WTC11 (cell line): ENCODE measurements around the gene SYNDIG1. TPM values are rescaled to one million over a fixed set of nuclear protein-coding genes. Genes with fewer than 3 reads are reported as not detected.

Experiments used
- ATAC-seq: fragments of 200-7000 bp; cut with Tn5 transposase; 2 replicates; pipeline ENCODE4 v1.10.0; 2021; ENCODE audit warnings: mild to moderate bottlenecking, moderate library complexity
- CTCF ChIA-PET: fragments of 300-600 bp; sonication (Branson Sonifier 250); formaldehyde crosslinking; loops from one replicate; lab custom pipeline; 2021; ENCODE audit warnings: antibody characterized with exemption; lab: Charles Lee
- POLR2A ChIA-PET: fragments of 350-600 bp; sonication (Branson Sonifier 250); formaldehyde crosslinking; loops from one replicate; lab custom pipeline; 2021; ENCODE audit warnings: antibody characterized with exemption; lab: Charles Lee
- DNase-seq: peaks from one replicate; pipeline ENCODE4 v3.0.0; 2021; ENCODE audit warnings: low spot score
- H3K27ac Mint-ChIP-seq: 2 replicates; pipeline ENCODE4 v1.8.0; 2021; ENCODE audit warnings: mixed read lengths
- H3K27me3 Mint-ChIP-seq: 2 replicates; pipeline ENCODE4 v1.8.0; 2021; ENCODE audit warnings: low read depth, mild to moderate bottlenecking, moderate library complexity, mixed read lengths
- H3K36me3 Mint-ChIP-seq: 2 replicates; pipeline ENCODE4 v1.8.0; 2021; ENCODE audit warnings: mixed read lengths
- H3K4me1 Mint-ChIP-seq: 2 replicates; pipeline ENCODE4 v1.8.0; 2022; ENCODE audit warnings: mixed read lengths
- H3K4me3 Mint-ChIP-seq: 2 replicates; pipeline ENCODE4 v1.8.0; 2021; ENCODE audit warnings: mild to moderate bottlenecking, moderate library complexity, mixed read lengths
- H3K9me3 Mint-ChIP-seq: 2 replicates; pipeline ENCODE4 v1.8.0; 2021; ENCODE audit warnings: mixed read lengths
- AFF4 ChIP-seq: sonication (generic); formaldehyde crosslinking; IDR thresholded peaks from 2 replicates; pipeline ENCODE4 v1.8.1; 2023; ENCODE audit warnings: mild to moderate bottlenecking, missing genetic modification reagents, borderline replicate concordance
- ATF1 ChIP-seq: sonication (generic); formaldehyde crosslinking; IDR thresholded peaks from 2 replicates; pipeline ENCODE4 v1.8.1; 2023; ENCODE audit warnings: mild to moderate bottlenecking, moderate library complexity, missing genetic modification reagents
- CBFB ChIP-seq: sonication (generic); formaldehyde crosslinking; IDR thresholded peaks from 2 replicates; pipeline ENCODE4 v1.8.1; 2022; ENCODE audit warnings: mild to moderate bottlenecking, low read depth, missing genetic modification reagents
- E2F1 ChIP-seq: sonication (generic); formaldehyde crosslinking; IDR thresholded peaks from 2 replicates; pipeline ENCODE4 v1.8.0; 2022; ENCODE audit warnings: mild to moderate bottlenecking, missing genetic modification reagents
- FOXK1 ChIP-seq: sonication (generic); formaldehyde crosslinking; IDR thresholded peaks from 2 replicates; pipeline ENCODE4 v1.8.0; 2022; ENCODE audit warnings: mild to moderate bottlenecking, moderate library complexity, missing genetic modification reagents
- GTF2I ChIP-seq: fragments of 250-450 bp; sonication (Bioruptor Pico); conservative IDR thresholded peaks from 2 replicates; pipeline ENCODE4 v1.4.0; 2021; ENCODE audit warnings: mild to moderate bottlenecking
- JAZF1 ChIP-seq: fragments of 250-450 bp; sonication (Bioruptor Pico); IDR thresholded peaks from 2 replicates; pipeline ENCODE4 v1.9.0; 2021; ENCODE audit warnings: moderate library complexity, mild to moderate bottlenecking, inconsistent platforms
- JUN ChIP-seq: sonication (generic); formaldehyde crosslinking; IDR thresholded peaks from 2 replicates; pipeline ENCODE4 v1.8.0; 2023; ENCODE audit warnings: mild to moderate bottlenecking, missing genetic modification reagents
- KAT7 ChIP-seq: sonication (generic); formaldehyde crosslinking; IDR thresholded peaks from 2 replicates; pipeline ENCODE4 v1.8.1; 2023; ENCODE audit warnings: missing genetic modification reagents, mild to moderate bottlenecking, borderline replicate concordance
- NR1H2 ChIP-seq: sonication (generic); formaldehyde crosslinking; IDR thresholded peaks from 2 replicates; pipeline ENCODE4 v1.9.0; 2021; ENCODE audit warnings: mild to moderate bottlenecking, moderate library complexity, missing genetic modification reagents
- NR3C1 ChIP-seq: sonication (generic); formaldehyde crosslinking; conservative IDR thresholded peaks from 2 replicates; pipeline ENCODE4 v1.8.1; 2023; ENCODE audit warnings: low read depth, mild to moderate bottlenecking, missing genetic modification reagents
- PRRX2 ChIP-seq: fragments of 250-450 bp; sonication (Bioruptor Pico); IDR thresholded peaks from 2 replicates; pipeline ENCODE4 v1.8.0; 2021; ENCODE audit warnings: mild to moderate bottlenecking
- RELA ChIP-seq: sonication (generic); formaldehyde crosslinking; IDR thresholded peaks from 2 replicates; pipeline ENCODE4 v1.8.1; 2022; ENCODE audit warnings: missing genetic modification reagents, mild to moderate bottlenecking, borderline replicate concordance
- SMAD3 ChIP-seq: sonication (generic); formaldehyde crosslinking; IDR thresholded peaks from 2 replicates; pipeline ENCODE4 v1.8.0; 2022; ENCODE audit warnings: missing genetic modification reagents, mild to moderate bottlenecking, borderline replicate concordance
- ZBTB21 ChIP-seq: sonication (generic); formaldehyde crosslinking; IDR thresholded peaks from 2 replicates; pipeline ENCODE4 v1.8.1; 2023; ENCODE audit warnings: mild to moderate bottlenecking, missing genetic modification reagents, borderline replicate concordance
- ZNF121 ChIP-seq: sonication (generic); formaldehyde crosslinking; IDR thresholded peaks from 2 replicates; pipeline ENCODE4 v1.8.0; 2023; ENCODE audit warnings: missing genetic modification reagents
- ZNF396 ChIP-seq: fragments of 250-450 bp; sonication (Bioruptor Pico); IDR thresholded peaks from 2 replicates; pipeline ENCODE4 v1.8.0; 2021; ENCODE audit warnings: mild to moderate bottlenecking, moderate library complexity, borderline replicate concordance
- ZNF671 ChIP-seq: fragments of 250-450 bp; sonication (Bioruptor Pico); IDR thresholded peaks from 2 replicates; pipeline ENCODE4 v1.8.0; 2021; ENCODE audit warnings: mild to moderate bottlenecking
- total RNA-seq: library from RNA; stranded (reverse); gene quantifications from 3 replicates; pipeline ENCODE4 v1.2.3, GENCODE V29; 2021
- TF ChIP-seq, protein P1 (sequence below): sonication (generic); formaldehyde crosslinking; IDR thresholded peaks from 2 replicates; pipeline ENCODE4 v1.8.1; 2023; ENCODE audit warnings: mild to moderate bottlenecking, missing genetic modification reagents, moderate library complexity
- TF ChIP-seq, protein P2 (sequence below): sonication (generic); formaldehyde crosslinking; IDR thresholded peaks from 2 replicates; pipeline ENCODE4 v1.8.1; 2023; ENCODE audit warnings: mild to moderate bottlenecking, missing genetic modification reagents, moderate library complexity
- TF ChIP-seq, protein P3 (sequence below): sonication (generic); formaldehyde crosslinking; IDR thresholded peaks from 2 replicates; pipeline ENCODE4 v1.8.1; 2023; ENCODE audit warnings: mild to moderate bottlenecking, moderate library complexity, missing genetic modification reagents
- TF ChIP-seq, protein P4 (sequence below): sonication (generic); formaldehyde crosslinking; IDR thresholded peaks from 2 replicates; pipeline ENCODE4 v1.8.1; 2022; ENCODE audit warnings: low read depth, missing genetic modification reagents, borderline replicate concordance
- TF ChIP-seq, protein P5 (sequence below): fragments of 250-450 bp; sonication (Bioruptor Pico); IDR thresholded peaks from 2 replicates; pipeline ENCODE4 v1.9.0; 2021; ENCODE audit warnings: moderate library complexity, mild to moderate bottlenecking, inconsistent platforms, borderline replicate concordance

Gene SYNDIG1
- total RNA-seq, 1 experiment from 2014 or later: 6.4 TPM

DNA sequence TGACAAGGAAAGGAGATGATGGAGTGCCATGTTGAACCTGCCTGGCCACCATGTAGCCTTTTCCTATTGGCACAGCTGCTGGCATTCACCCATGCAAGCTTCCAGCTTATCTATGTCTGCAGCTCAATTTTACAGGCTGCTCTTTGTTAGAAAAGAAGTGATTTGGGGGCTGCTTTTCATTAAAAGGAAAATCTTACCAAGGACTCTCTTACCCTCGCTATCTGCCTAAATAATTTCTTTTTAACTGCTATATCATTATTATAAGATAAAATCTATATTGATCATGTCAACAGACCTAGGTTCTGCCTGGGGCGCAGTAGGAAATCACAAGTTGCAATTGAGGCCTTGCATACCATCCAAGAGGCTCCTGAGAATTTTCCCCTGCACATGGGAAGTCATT lies 167.2 kb downstream of the SYNDIG1 start:
- ChIA-PET POLR2A (no interaction called here), CTCF (no interaction called here)
- Mint-ChIP-seq H3K27ac (no peak overlapping the region), H3K36me3 (peaks cover 2% of the 10 kb centered on the region; the same call in 1 of the 2 replicates), H3K4me3 (no peak overlapping the region), H3K9me3 (no peaks in the 10 kb centered on the region), H3K27me3 (no peaks in the 10 kb centered on the region; the same call in 1 of the 2 replicates), H3K4me1 (peaks cover 49% of the 10 kb centered on the region)
- ATAC-seq (no peak), DNase-seq (no peak)
- no peak for TF ChIP-seq SMAD3 (CRISPR knock-in tag)
- TF ChIP-seq, protein P1, sequence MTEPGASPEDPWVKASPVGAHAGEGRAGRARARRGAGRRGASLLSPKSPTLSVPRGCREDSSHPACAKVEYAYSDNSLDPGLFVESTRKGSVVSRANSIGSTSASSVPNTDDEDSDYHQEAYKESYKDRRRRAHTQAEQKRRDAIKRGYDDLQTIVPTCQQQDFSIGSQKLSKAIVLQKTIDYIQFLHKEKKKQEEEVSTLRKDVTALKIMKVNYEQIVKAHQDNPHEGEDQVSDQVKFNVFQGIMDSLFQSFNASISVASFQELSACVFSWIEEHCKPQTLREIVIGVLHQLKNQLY (CRISPR knock-in tag): no peak
- no peak for TF ChIP-seq ZNF671 (CRISPR knock-in tag)
- no peak for TF ChIP-seq ZBTB21
- TF ChIP-seq, protein P2, sequence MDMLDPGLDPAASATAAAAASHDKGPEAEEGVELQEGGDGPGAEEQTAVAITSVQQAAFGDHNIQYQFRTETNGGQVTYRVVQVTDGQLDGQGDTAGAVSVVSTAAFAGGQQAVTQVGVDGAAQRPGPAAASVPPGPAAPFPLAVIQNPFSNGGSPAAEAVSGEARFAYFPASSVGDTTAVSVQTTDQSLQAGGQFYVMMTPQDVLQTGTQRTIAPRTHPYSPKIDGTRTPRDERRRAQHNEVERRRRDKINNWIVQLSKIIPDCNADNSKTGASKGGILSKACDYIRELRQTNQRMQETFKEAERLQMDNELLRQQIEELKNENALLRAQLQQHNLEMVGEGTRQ (CRISPR knock-in tag): no peak
- TF ChIP-seq ATF1 (CRISPR knock-in tag): no peak
- TF ChIP-seq, protein P3, sequence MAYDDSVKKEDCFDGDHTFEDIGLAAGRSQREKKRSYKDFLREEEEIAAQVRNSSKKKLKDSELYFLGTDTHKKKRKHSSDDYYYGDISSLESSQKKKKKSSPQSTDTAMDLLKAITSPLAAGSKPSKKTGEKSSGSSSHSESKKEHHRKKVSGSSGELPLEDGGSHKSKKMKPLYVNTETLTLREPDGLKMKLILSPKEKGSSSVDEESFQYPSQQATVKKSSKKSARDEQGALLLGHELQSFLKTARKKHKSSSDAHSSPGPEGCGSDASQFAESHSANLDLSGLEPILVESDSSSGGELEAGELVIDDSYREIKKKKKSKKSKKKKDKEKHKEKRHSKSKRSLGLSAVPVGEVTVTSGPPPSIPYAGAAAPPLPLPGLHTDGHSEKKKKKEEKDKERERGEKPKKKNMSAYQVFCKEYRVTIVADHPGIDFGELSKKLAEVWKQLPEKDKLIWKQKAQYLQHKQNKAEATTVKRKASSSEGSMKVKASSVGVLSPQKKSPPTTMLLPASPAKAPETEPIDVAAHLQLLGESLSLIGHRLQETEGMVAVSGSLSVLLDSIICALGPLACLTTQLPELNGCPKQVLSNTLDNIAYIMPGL (CRISPR knock-in tag): no peak

DNA sequence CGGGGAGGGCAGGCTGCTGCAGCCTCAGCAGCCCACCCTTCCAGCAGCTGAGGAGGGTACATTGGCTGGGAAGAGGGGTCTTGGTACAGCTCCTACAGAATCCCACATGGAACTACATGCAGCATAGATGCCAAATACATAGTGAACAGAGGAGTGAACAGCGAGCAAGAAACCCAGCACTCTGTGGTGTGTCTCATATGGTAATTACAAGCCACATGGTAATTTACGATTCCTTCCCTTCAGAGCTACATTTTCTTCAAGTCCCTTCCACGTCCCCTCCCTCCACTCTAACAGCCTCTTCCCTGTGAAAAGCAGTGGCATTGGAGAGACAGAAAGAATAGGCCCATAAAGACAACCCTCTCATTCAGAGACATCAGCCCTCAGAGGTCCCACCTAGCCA lies 167.7 kb downstream of the SYNDIG1 start:
- no peak for ATAC-seq
- H3K9me3 Mint-ChIP-seq: no peaks in the 10 kb centered on the region
- H3K27ac Mint-ChIP-seq: no peak overlapping the region
- no peak overlapping the region for H3K4me3 Mint-ChIP-seq
- peaks cover 49% of the 10 kb centered on the region for H3K4me1 Mint-ChIP-seq
- ChIA-PET CTCF (no interaction called here), POLR2A (no interaction called here)
- peaks cover 2% of the 10 kb centered on the region; the same call in 1 of the 2 replicates for H3K36me3 Mint-ChIP-seq
- no peak for DNase-seq
- no peaks in the 10 kb centered on the region; the same call in 1 of the 2 replicates for H3K27me3 Mint-ChIP-seq
- TF ChIP-seq E2F1 (CRISPR knock-in tag) (no peak), SMAD3 (CRISPR knock-in tag) (no peak), JAZF1 (CRISPR knock-in tag) (no peak), NR1H2 (no peak), GTF2I (CRISPR knock-in tag) (no peak), CBFB (CRISPR knock-in tag) (no peak), ZNF396 (CRISPR knock-in tag) (no peak), JUN (CRISPR knock-in tag) (no peak), PRRX2 (CRISPR knock-in tag) (no peak), ZNF671 (CRISPR knock-in tag) (no peak), KAT7 (CRISPR knock-in tag) (no peak), ZNF121 (no peak), NR3C1 (CRISPR knock-in tag) (no peak), AFF4 (CRISPR knock-in tag) (no peak), FOXK1 (CRISPR knock-in tag) (no peak), RELA (CRISPR knock-in tag) (no peak)
- TF ChIP-seq, protein P4, sequence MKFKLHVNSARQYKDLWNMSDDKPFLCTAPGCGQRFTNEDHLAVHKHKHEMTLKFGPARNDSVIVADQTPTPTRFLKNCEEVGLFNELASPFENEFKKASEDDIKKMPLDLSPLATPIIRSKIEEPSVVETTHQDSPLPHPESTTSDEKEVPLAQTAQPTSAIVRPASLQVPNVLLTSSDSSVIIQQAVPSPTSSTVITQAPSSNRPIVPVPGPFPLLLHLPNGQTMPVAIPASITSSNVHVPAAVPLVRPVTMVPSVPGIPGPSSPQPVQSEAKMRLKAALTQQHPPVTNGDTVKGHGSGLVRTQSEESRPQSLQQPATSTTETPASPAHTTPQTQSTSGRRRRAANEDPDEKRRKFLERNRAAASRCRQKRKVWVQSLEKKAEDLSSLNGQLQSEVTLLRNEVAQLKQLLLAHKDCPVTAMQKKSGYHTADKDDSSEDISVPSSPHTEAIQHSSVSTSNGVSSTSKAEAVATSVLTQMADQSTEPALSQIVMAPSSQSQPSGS (CRISPR knock-in tag): no peak
- TF ChIP-seq, protein P5, sequence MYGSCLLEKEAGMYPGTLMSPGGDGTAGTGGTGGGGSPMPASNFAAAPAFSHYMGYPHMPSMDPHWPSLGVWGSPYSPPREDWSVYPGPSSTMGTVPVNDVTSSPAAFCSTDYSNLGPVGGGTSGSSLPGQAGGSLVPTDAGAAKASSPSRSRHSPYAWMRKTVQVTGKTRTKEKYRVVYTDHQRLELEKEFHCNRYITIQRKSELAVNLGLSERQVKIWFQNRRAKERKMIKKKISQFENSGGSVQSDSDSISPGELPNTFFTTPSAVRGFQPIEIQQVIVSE (CRISPR knock-in tag): no peak
